ENCODE measurements around the gene CTPS1. TPM values are rescaled to one million over a fixed set of nuclear protein-coding genes. Genes with fewer than 3 reads are reported as not detected.

CTPS1 gene
- total RNA-seq, 1 donor from 2014 or later: 91.4 TPM

GRCh38 chr1:41003640-41004220, 24.2 kb downstream of the CTPS1 start:
- H3K27ac ChIP-seq (ENCODE audit: low read depth, low read length): peak overlapping the region; percentile 53
- FAIRE-seq: peak; percentile 99

DNA sequence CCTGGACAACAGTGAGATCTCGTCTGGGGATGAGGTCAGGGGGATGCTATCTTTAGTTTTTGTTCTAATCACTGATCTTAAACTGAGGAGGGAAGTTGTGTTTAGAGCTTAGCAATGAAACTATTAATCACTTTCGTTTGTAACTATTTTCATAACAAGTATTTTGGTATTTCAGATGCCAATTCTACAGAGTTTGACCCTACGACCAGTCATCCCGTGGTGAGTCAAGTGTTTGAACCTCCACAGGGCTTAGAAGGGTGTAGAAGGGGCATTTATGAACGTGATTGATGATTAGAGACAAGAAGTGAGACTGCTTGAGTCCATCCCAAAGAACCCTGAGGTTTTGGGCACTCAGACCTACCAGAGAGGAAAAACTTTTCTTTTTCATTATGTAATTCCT, 26.4 kb downstream of the CTPS1 start:
- no peak overlapping the region for H3K4me3 Mint-ChIP-seq (ENCODE audit: unreplicated experiment)
- no peak overlapping the region for H3K27ac Mint-ChIP-seq (ENCODE audit: unreplicated experiment)

More at GRCh38 chr1:41003640-41004220, 24.2 kb downstream of the CTPS1 start:
- DNase-seq (ENCODE audit: low read depth): peak; percentile 98
- H3K9me3 Mint-ChIP-seq (ENCODE audit: unreplicated experiment): no peaks in the 10 kb centered on the region
- no peaks in the 10 kb centered on the region for H3K27me3 Mint-ChIP-seq (ENCODE audit: low read depth, unreplicated experiment)
- Histone ChIP-seq H3K79me2 (ENCODE audit: insufficient read depth, low read length) (peaks cover 9% of the 10 kb centered on the region), H3K4me2 (ENCODE audit: low read length) (peak overlapping the region; percentile 40), H3K9ac (ENCODE audit: low read length) (no peak overlapping the region), H3K9me3 (ENCODE audit: insufficient read depth, low read depth, low read length) (no peaks in the 10 kb centered on the region), H3K4me1 (ENCODE audit: insufficient read depth, low read length) (peaks cover 23% of the 10 kb centered on the region), H3K4me3 (ENCODE audit: insufficient read depth, low read depth, low read length) (no peak overlapping the region), H4K20me1 (ENCODE audit: insufficient read depth, low read length) (peaks cover 69% of the 10 kb centered on the region), H3K36me3 (ENCODE audit: insufficient read depth, low read length) (peaks cover 80% of the 10 kb centered on the region), H3K27me3 (ENCODE audit: insufficient read depth, low read length) (no peaks in the 10 kb centered on the region), H2AFZ (ENCODE audit: low read depth, low read length) (no peak overlapping the region)
- TF ChIP-seq, protein P1, sequence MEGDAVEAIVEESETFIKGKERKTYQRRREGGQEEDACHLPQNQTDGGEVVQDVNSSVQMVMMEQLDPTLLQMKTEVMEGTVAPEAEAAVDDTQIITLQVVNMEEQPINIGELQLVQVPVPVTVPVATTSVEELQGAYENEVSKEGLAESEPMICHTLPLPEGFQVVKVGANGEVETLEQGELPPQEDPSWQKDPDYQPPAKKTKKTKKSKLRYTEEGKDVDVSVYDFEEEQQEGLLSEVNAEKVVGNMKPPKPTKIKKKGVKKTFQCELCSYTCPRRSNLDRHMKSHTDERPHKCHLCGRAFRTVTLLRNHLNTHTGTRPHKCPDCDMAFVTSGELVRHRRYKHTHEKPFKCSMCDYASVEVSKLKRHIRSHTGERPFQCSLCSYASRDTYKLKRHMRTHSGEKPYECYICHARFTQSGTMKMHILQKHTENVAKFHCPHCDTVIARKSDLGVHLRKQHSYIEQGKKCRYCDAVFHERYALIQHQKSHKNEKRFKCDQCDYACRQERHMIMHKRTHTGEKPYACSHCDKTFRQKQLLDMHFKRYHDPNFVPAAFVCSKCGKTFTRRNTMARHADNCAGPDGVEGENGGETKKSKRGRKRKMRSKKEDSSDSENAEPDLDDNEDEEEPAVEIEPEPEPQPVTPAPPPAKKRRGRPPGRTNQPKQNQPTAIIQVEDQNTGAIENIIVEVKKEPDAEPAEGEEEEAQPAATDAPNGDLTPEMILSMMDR (IDR thresholded peaks at IDR 0.05; ENCODE audit: insufficient read depth, low read depth, low read length): peak; percentile 59
- no peak for TF ChIP-seq EZH2 (IDR thresholded peaks at IDR 0.05; ENCODE audit: insufficient read depth, low read length)
- H3K36me3 Mint-ChIP-seq (ENCODE audit: low read depth, unreplicated experiment): peaks cover 48% of the 10 kb centered on the region
- no peak overlapping the region for H3K4me3 Mint-ChIP-seq (ENCODE audit: unreplicated experiment)
- peak overlapping the region; percentile 81 for H3K27ac Mint-ChIP-seq (ENCODE audit: unreplicated experiment)
- H3K4me1 Mint-ChIP-seq (ENCODE audit: low read depth, unreplicated experiment): peaks cover 29% of the 10 kb centered on the region

More for the DNA sequence above, 26.4 kb downstream of the CTPS1 start:
- peak; percentile 59 for DNase-seq (ENCODE audit: low read depth)
- no peaks in the 10 kb centered on the region for H3K9me3 ChIP-seq (ENCODE audit: insufficient read depth, low read depth, low read length)
- Mint-ChIP-seq H3K4me1 (ENCODE audit: low read depth, unreplicated experiment) (peaks cover 29% of the 10 kb centered on the region), H3K27me3 (ENCODE audit: low read depth, unreplicated experiment) (no peaks in the 10 kb centered on the region), H3K36me3 (ENCODE audit: low read depth, unreplicated experiment) (peaks cover 56% of the 10 kb centered on the region), H3K9me3 (ENCODE audit: unreplicated experiment) (no peaks in the 10 kb centered on the region)
- H3K36me3 ChIP-seq (ENCODE audit: insufficient read depth, low read length): peaks cover 82% of the 10 kb centered on the region
- H3K27ac ChIP-seq (ENCODE audit: low read depth, low read length): no peak overlapping the region
- TF ChIP-seq, protein P1 (IDR thresholded peaks at IDR 0.05; ENCODE audit: insufficient read depth, low read depth, low read length): no peak
- no peak for TF ChIP-seq EZH2 (IDR thresholded peaks at IDR 0.05; ENCODE audit: insufficient read depth, low read length)
- no peak overlapping the region for H3K4me2 ChIP-seq (ENCODE audit: low read length)
- H3K4me3 ChIP-seq (ENCODE audit: insufficient read depth, low read depth, low read length): no peak overlapping the region
- peaks cover 73% of the 10 kb centered on the region for H4K20me1 ChIP-seq (ENCODE audit: insufficient read depth, low read length)
- no peak overlapping the region for H2AFZ ChIP-seq (ENCODE audit: low read depth, low read length)
- H3K9ac ChIP-seq (ENCODE audit: low read length): no peak overlapping the region
- H3K4me1 ChIP-seq (ENCODE audit: insufficient read depth, low read length): peaks cover 23% of the 10 kb centered on the region
- H3K79me2 ChIP-seq (ENCODE audit: insufficient read depth, low read length): peaks cover 10% of the 10 kb centered on the region
- no peak for FAIRE-seq
- no peaks in the 10 kb centered on the region for H3K27me3 ChIP-seq (ENCODE audit: insufficient read depth, low read length)
